ENCODE measurements around the gene RBM6. TPM values are rescaled to one million over a fixed set of nuclear protein-coding genes. Genes with fewer than 3 reads are reported as not detected.

Gene RBM6
- total RNA-seq, 1 experiment from 2014 or later = 55.9 TPM

DNA sequence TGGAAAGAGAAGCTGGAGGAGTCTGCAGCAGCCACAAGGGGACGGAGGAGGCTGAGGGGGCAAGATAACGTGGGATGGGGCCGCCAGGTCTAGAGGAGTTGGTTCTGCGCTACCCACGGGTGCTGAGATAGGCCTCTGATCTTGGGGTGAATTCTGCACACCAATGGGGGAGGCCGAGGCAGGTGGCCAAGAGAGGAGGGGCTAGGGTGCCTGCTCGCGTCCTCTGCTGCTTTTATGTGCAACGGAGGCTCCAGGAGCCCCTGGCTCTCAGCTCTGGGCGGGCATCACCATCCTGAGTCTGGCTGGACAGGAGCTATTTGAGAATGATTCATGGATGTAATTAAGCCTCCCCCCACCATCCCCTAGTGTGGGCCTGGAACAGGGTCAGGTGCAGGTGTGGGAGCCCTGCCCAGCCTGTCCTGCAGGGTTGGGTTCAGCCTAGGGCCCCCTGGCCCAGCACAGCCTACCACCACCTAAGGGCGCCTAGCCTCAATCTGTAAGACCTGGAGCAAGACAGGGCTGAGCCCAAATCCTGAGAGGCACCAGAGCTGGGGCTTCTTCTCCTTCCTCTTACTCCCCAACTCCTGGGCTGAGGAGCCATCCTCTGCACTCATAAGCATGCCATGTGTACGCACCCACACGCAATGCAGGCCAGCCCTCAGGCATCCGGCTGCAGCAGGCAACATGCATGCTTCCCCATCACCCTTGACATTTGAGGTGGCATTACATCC, 182.9 kb downstream of the RBM6 start:
- Histone ChIP-seq H3K4me3 (ENCODE audit: low read depth, low read length, poor library complexity, severe bottlenecking) (no peak overlapping the region), H3K4me1 (ENCODE audit: insufficient read depth, low read length, poor library complexity, severe bottlenecking) (peaks cover 5% of the 10 kb centered on the region), H3K27me3 (replicated peaks; ENCODE audit: insufficient read depth, low read depth, low read length, poor library complexity) (no peaks in the 10 kb centered on the region), H3K27ac (ENCODE audit: low read depth, low read length, poor library complexity, severe bottlenecking) (no peak overlapping the region), H3K36me3 (ENCODE audit: insufficient read depth, low read length, poor library complexity, severe bottlenecking) (peaks cover 10% of the 10 kb centered on the region), H3K9me3 (ENCODE audit: low read depth, low read length, poor library complexity, severe bottlenecking) (no peaks in the 10 kb centered on the region)
- ChIA-PET CTCF (no interaction called here), POLR2A (ENCODE audit: low non-redundant PET) (no interaction called here)
- DNase-seq (ENCODE audit: low spot score) = no peak
- TF ChIP-seq, protein P1, sequence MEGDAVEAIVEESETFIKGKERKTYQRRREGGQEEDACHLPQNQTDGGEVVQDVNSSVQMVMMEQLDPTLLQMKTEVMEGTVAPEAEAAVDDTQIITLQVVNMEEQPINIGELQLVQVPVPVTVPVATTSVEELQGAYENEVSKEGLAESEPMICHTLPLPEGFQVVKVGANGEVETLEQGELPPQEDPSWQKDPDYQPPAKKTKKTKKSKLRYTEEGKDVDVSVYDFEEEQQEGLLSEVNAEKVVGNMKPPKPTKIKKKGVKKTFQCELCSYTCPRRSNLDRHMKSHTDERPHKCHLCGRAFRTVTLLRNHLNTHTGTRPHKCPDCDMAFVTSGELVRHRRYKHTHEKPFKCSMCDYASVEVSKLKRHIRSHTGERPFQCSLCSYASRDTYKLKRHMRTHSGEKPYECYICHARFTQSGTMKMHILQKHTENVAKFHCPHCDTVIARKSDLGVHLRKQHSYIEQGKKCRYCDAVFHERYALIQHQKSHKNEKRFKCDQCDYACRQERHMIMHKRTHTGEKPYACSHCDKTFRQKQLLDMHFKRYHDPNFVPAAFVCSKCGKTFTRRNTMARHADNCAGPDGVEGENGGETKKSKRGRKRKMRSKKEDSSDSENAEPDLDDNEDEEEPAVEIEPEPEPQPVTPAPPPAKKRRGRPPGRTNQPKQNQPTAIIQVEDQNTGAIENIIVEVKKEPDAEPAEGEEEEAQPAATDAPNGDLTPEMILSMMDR (conservative IDR thresholded peaks at IDR 0.05; ENCODE audit: low read depth, low read length) = no peak
- no TSS peak for BruUV-seq (replicated peaks)
- intact Hi-C loops (cut with micrococcal nuclease; ENCODE audit: unreplicated experiment) = loop anchor here (10.0 kb wide), 1 partner anchor 142 kb away; the partner anchor contains the start of gene SEMA3B

DNA sequence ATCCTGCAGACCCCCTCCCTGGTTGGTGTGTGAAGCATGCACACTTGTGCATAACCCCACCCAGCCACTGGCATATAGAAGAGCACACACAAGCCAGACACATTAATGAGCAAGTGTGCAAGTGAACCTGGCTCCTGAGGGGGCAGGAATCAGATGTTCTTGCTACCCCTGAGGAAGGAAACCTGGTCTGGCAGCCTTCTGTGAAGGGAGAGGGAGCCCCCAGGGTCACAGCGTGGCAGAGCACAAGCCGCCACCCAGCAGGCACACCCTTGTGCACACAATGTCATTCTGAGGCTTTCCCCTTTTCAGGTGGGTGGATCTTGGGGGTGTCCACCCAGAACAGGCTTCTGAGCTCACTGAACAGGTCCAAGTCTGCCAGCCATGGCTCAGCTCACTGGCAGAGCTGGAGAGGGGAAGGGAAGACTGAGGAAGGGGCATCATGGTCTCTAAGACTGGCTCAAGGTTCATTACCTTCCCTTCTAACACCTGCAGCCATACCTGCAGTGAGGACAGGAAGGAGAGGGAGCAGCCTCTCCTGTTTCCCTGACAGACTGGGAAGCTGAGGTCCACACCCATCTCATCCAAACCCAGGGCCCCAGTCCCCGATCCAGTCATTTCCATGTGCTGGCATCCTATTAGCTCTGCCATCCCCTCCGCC, 183.6 kb downstream of the RBM6 start:
- intact Hi-C loops (cut with micrococcal nuclease; ENCODE audit: unreplicated experiment) = loop anchor here (10.0 kb wide), 1 partner anchor 141 kb away; the partner anchor contains the start of gene SEMA3B
- no peak for TF ChIP-seq EZH2 (IDR thresholded peaks at IDR 0.05; ENCODE audit: borderline replicate concordance, low read depth, low read length, poor library complexity, severe bottlenecking)
- TF ChIP-seq, protein P1 (conservative IDR thresholded peaks at IDR 0.05; ENCODE audit: low read depth, low read length) = no peak

DNA sequence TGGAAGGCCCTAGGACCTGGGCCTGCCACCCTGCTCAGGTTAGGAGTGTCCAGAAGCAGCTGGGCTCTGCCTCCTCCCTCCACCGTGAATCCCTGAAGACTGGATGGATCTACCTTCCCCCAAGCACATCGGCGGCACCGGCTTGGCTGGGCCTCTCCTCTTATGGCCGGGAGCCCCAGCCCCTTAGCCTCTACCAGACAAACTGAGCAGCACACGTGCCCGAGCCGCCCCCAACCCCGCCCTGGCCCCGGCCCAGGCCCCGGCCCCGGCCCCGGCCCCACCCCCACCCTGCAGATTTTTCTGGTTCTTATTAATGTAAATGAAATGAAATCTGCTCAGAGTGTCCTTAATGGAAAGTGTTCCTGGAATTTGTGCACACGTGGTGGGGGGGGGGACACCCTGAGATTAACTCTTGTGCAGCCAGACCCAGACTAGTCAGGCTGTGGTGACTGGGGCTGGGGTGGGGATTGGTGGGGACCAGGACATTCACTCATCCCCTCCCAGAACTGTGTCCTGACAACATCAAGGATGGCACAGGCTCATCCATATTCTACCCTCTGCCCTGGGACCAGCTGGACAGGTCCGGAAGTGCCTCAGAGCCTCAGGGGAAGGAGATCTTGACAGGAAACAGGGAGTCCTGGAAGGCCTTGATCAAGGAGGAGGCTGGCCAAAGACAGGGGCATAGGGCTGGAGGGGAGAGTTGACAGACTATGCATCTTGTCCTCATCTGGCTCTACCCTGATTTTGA, 184.3 kb downstream of the RBM6 start:
- DNase-seq (ENCODE audit: low spot score) = no peak
- POLR2A ChIA-PET (ENCODE audit: low non-redundant PET) = no interaction called here
- BruUV-seq (replicated peaks) = no TSS peak
- H3K27ac ChIP-seq (ENCODE audit: low read depth, low read length, poor library complexity, severe bottlenecking) = no peak overlapping the region
- intact Hi-C loops (cut with micrococcal nuclease; ENCODE audit: unreplicated experiment) = loop anchor here (10.0 kb wide), 1 partner anchor 141 kb away; the partner anchor contains the start of gene SEMA3B
- TF ChIP-seq EZH2 (IDR thresholded peaks at IDR 0.05; ENCODE audit: borderline replicate concordance, low read depth, low read length, poor library complexity, severe bottlenecking) = no peak
- TF ChIP-seq, protein P1 (conservative IDR thresholded peaks at IDR 0.05; ENCODE audit: low read depth, low read length) = no peak
- no peak overlapping the region for H3K4me3 ChIP-seq (ENCODE audit: low read depth, low read length, poor library complexity, severe bottlenecking)
- H3K4me1 ChIP-seq (ENCODE audit: insufficient read depth, low read length, poor library complexity, severe bottlenecking) = peaks cover 5% of the 10 kb centered on the region
- H3K27me3 ChIP-seq (replicated peaks; ENCODE audit: insufficient read depth, low read depth, low read length, poor library complexity) = no peaks in the 10 kb centered on the region
- CTCF ChIA-PET = interaction anchor here (0.6 kb wide), 1 partner anchor 64 kb away, joined by 3 read pairs; no protein-coding TSS in a partner anchor
- H3K36me3 ChIP-seq (ENCODE audit: insufficient read depth, low read length, poor library complexity, severe bottlenecking) = no peaks in the 10 kb centered on the region
- no peaks in the 10 kb centered on the region for H3K9me3 ChIP-seq (ENCODE audit: low read depth, low read length, poor library complexity, severe bottlenecking)

More for the DNA sequence above, 183.6 kb downstream of the RBM6 start:
- DNase-seq (ENCODE audit: low spot score) = no peak
- BruUV-seq (replicated peaks) = no TSS peak
- Histone ChIP-seq H3K9me3 (ENCODE audit: low read depth, low read length, poor library complexity, severe bottlenecking) (no peaks in the 10 kb centered on the region), H3K27me3 (replicated peaks; ENCODE audit: insufficient read depth, low read depth, low read length, poor library complexity) (no peaks in the 10 kb centered on the region), H3K27ac (ENCODE audit: low read depth, low read length, poor library complexity, severe bottlenecking) (no peak overlapping the region), H3K36me3 (ENCODE audit: insufficient read depth, low read length, poor library complexity, severe bottlenecking) (peaks cover 3% of the 10 kb centered on the region), H3K4me3 (ENCODE audit: low read depth, low read length, poor library complexity, severe bottlenecking) (no peak overlapping the region), H3K4me1 (ENCODE audit: insufficient read depth, low read length, poor library complexity, severe bottlenecking) (peaks cover 5% of the 10 kb centered on the region)
- POLR2A ChIA-PET (ENCODE audit: low non-redundant PET) = no interaction called here
- CTCF ChIA-PET = interaction anchor here (0.6 kb wide), 1 partner anchor 64 kb away, joined by 3 read pairs; no protein-coding TSS in a partner anchor

All from A673 (cell line).